ENCODE data around the gene LDB1.

The LDB1 gene

GRCh38 chr10:102101152-102101551, 19.0 kb downstream of the LDB1 start:
- H2AK5ac ChIP-seq (ENCODE audit: low read depth, low read length): no peak overlapping the region
- no peak overlapping the region for H3K9ac ChIP-seq (ENCODE audit: low read depth, low read length, poor library complexity)
- no peaks in the 10 kb centered on the region for H3K9me3 ChIP-seq (replicated peaks in 1 of 2; ENCODE audit: control insufficient read depth in 2 of 2, insufficient read depth in 1 of 2, low read depth in 1 of 2, low read length in 2 of 2)
- no peak overlapping the region for H4K91ac ChIP-seq (ENCODE audit: low read depth, low read length, poor library complexity)
- H3K18ac ChIP-seq (ENCODE audit: low read length): no peak overlapping the region
- H3K14ac ChIP-seq (ENCODE audit: low read length): no peak overlapping the region
- no peak overlapping the region for H2BK15ac ChIP-seq (ENCODE audit: low read length)
- H3K36me3 ChIP-seq (replicated peaks in 1 of 2; ENCODE audit: control insufficient read depth in 2 of 2, insufficient read depth in 2 of 2, low read length in 2 of 2): peaks cover 5 to 47% of the 10 kb centered on the region in 2 donors
- H3K27ac ChIP-seq (replicated peaks; ENCODE audit: low read length): no peak overlapping the region
- no peak overlapping the region for H2BK5ac ChIP-seq (ENCODE audit: low read length)
- no peak for DNase-seq (ENCODE audit: low spot score)
- no peak overlapping the region for H3K4ac ChIP-seq (ENCODE audit: low read length)
- no peak overlapping the region for H3K23ac ChIP-seq (ENCODE audit: low read depth, low read length, poor library complexity)
- H3K4me2 ChIP-seq (ENCODE audit: insufficient read depth, low read length, poor library complexity, severe bottlenecking): no peak overlapping the region
- WGBS, 2 donors (ENCODE audit: extremely low coverage in 2 of 2, insufficient read length in 2 of 2, insufficient replicate concordance in 1 of 2): no CpG with 5 or more reads among the region's 5 CpGs
- H3K27me3 ChIP-seq (ENCODE audit: control insufficient read depth in 3 of 3, insufficient read depth in 3 of 3, low read depth in 1 of 3, low read length in 3 of 3): no peaks in the 10 kb centered on the region
- no peak overlapping the region for H4K8ac ChIP-seq (ENCODE audit: low read depth, low read length)
- H3K79me1 ChIP-seq (ENCODE audit: low read depth, low read length): no peaks in the 10 kb centered on the region
- H2BK12ac ChIP-seq (ENCODE audit: low read length): no peak overlapping the region
- no peaks in the 10 kb centered on the region for H3K4me1 ChIP-seq (ENCODE audit: control insufficient read depth in 2 of 2, insufficient read depth in 1 of 2, low read depth in 1 of 2, low read length in 2 of 2)
- no peak overlapping the region for H2AFZ ChIP-seq (ENCODE audit: low read length)
- no peak overlapping the region for H2BK120ac ChIP-seq (ENCODE audit: low read depth, low read length)
- no peak overlapping the region for H3K4me3 ChIP-seq (ENCODE audit: low read length in 2 of 2)

- Histone ChIP-seq H4K8ac (ENCODE audit: low read depth, low read length) (no peak overlapping the region), H3K4me3 (ENCODE audit: low read length in 2 of 2) (no peak overlapping the region), H4K91ac (ENCODE audit: low read depth, low read length, poor library complexity) (no peak overlapping the region), H3K79me1 (ENCODE audit: low read depth, low read length) (no peaks in the 10 kb centered on the region), H2AK5ac (ENCODE audit: low read depth, low read length) (no peak overlapping the region), H3K9me3 (replicated peaks in 1 of 2; ENCODE audit: control insufficient read depth in 2 of 2, insufficient read depth in 1 of 2, low read depth in 1 of 2, low read length in 2 of 2) (no peaks in the 10 kb centered on the region), H3K4ac (ENCODE audit: low read length) (no peak overlapping the region), H2AFZ (ENCODE audit: low read length) (no peak overlapping the region), H3K23ac (ENCODE audit: low read depth, low read length, poor library complexity) (no peak overlapping the region), H3K27me3 (ENCODE audit: control insufficient read depth in 3 of 3, insufficient read depth in 3 of 3, low read depth in 1 of 3, low read length in 3 of 3) (no peaks in the 10 kb centered on the region), H3K14ac (ENCODE audit: low read length) (no peak overlapping the region), H2BK5ac (ENCODE audit: low read length) (no peak overlapping the region), H3K18ac (ENCODE audit: low read length) (no peak overlapping the region), H3K4me1 (ENCODE audit: control insufficient read depth in 2 of 2, insufficient read depth in 1 of 2, low read depth in 1 of 2, low read length in 2 of 2) (no peaks in the 10 kb centered on the region), H3K36me3 (replicated peaks in 1 of 2; ENCODE audit: control insufficient read depth in 2 of 2, insufficient read depth in 2 of 2, low read length in 2 of 2) (peaks cover 0 to 9% of the 10 kb centered on the region in 2 donors), H3K9ac (ENCODE audit: low read depth, low read length, poor library complexity) (no peak overlapping the region), H2BK15ac (ENCODE audit: low read length) (no peak overlapping the region), H2BK12ac (ENCODE audit: low read length) (no peak overlapping the region), H3K4me2 (ENCODE audit: insufficient read depth, low read length, poor library complexity, severe bottlenecking) (no peak overlapping the region), H2BK120ac (ENCODE audit: low read depth, low read length) (no peak overlapping the region), H3K27ac (replicated peaks; ENCODE audit: low read length) (no peak overlapping the region)
- WGBS, 2 donors (ENCODE audit: extremely low coverage in 2 of 2, insufficient read length in 2 of 2, insufficient replicate concordance in 1 of 2): no CpG with 5 or more reads among the region's 7 CpGs
- DNase-seq (ENCODE audit: low spot score): no peak
These were observed 23.7 kb downstream of the LDB1 start for GRCh38 chr10:102096449-102096848.

GRCh38 chr10:102090772-102091171, 29.4 kb downstream of the LDB1 start:
- no peak for DNase-seq (ENCODE audit: low spot score)

GRCh38 chr10:102086196-102086595, 34.0 kb downstream of the LDB1 start:
- no peak overlapping the region for H3K9ac ChIP-seq (ENCODE audit: low read depth, low read length, poor library complexity)
- no peak overlapping the region for H2AFZ ChIP-seq (ENCODE audit: low read length)
- no peak overlapping the region for H4K91ac ChIP-seq (ENCODE audit: low read depth, low read length, poor library complexity)
- no peaks in the 10 kb centered on the region for H3K27me3 ChIP-seq (ENCODE audit: control insufficient read depth in 3 of 3, insufficient read depth in 3 of 3, low read depth in 1 of 3, low read length in 3 of 3)
- no peak overlapping the region for H3K27ac ChIP-seq (replicated peaks; ENCODE audit: low read length)
- no peak overlapping the region for H4K8ac ChIP-seq (ENCODE audit: low read depth, low read length)
- no peak overlapping the region for H2BK5ac ChIP-seq (ENCODE audit: low read length)
- H3K4me1 ChIP-seq (ENCODE audit: control insufficient read depth in 2 of 2, insufficient read depth in 1 of 2, low read depth in 1 of 2, low read length in 2 of 2): no peaks in the 10 kb centered on the region
- H3K4me2 ChIP-seq (ENCODE audit: insufficient read depth, low read length, poor library complexity, severe bottlenecking): no peak overlapping the region
- H2BK120ac ChIP-seq (ENCODE audit: low read depth, low read length): no peak overlapping the region
- no peak for DNase-seq (ENCODE audit: low spot score)
- no peak overlapping the region for H3K23ac ChIP-seq (ENCODE audit: low read depth, low read length, poor library complexity)
- H3K79me1 ChIP-seq (ENCODE audit: low read depth, low read length): no peaks in the 10 kb centered on the region
- H3K9me3 ChIP-seq (replicated peaks in 1 of 2; ENCODE audit: control insufficient read depth in 2 of 2, insufficient read depth in 1 of 2, low read depth in 1 of 2, low read length in 2 of 2): no peaks in the 10 kb centered on the region
- no peak overlapping the region for H3K4ac ChIP-seq (ENCODE audit: low read length)
- no peak overlapping the region for H3K14ac ChIP-seq (ENCODE audit: low read length)
- no CpG with 5 or more reads among the region's 8 CpGs for WGBS, 2 donors (ENCODE audit: extremely low coverage in 2 of 2, insufficient read length in 2 of 2, insufficient replicate concordance in 1 of 2)
- no peak overlapping the region for H2BK15ac ChIP-seq (ENCODE audit: low read length)
- no peak overlapping the region for H2BK12ac ChIP-seq (ENCODE audit: low read length)
- H3K18ac ChIP-seq (ENCODE audit: low read length): no peak overlapping the region
- H2AK5ac ChIP-seq (ENCODE audit: low read depth, low read length): no peak overlapping the region
- H3K36me3 ChIP-seq (replicated peaks in 1 of 2; ENCODE audit: control insufficient read depth in 2 of 2, insufficient read depth in 2 of 2, low read length in 2 of 2): no peaks in the 10 kb centered on the region
- no peak overlapping the region for H3K4me3 ChIP-seq (ENCODE audit: low read length in 2 of 2)

More at GRCh38 chr10:102090772-102091171, 29.4 kb downstream of the LDB1 start:
- H2AK5ac ChIP-seq (ENCODE audit: low read depth, low read length): no peak overlapping the region
- no peaks in the 10 kb centered on the region for H3K9me3 ChIP-seq (replicated peaks in 1 of 2; ENCODE audit: control insufficient read depth in 2 of 2, insufficient read depth in 1 of 2, low read depth in 1 of 2, low read length in 2 of 2)
- H3K14ac ChIP-seq (ENCODE audit: low read length): no peak overlapping the region
- H2BK15ac ChIP-seq (ENCODE audit: low read length): no peak overlapping the region
- H2BK5ac ChIP-seq (ENCODE audit: low read length): no peak overlapping the region
- H4K8ac ChIP-seq (ENCODE audit: low read depth, low read length): no peak overlapping the region
- H3K9ac ChIP-seq (ENCODE audit: low read depth, low read length, poor library complexity): no peak overlapping the region
- no peak overlapping the region for H2BK120ac ChIP-seq (ENCODE audit: low read depth, low read length)
- H3K23ac ChIP-seq (ENCODE audit: low read depth, low read length, poor library complexity): no peak overlapping the region
- no peak overlapping the region for H3K4me3 ChIP-seq (ENCODE audit: low read length in 2 of 2)
- H3K27ac ChIP-seq (replicated peaks; ENCODE audit: low read length): no peak overlapping the region
- H2BK12ac ChIP-seq (ENCODE audit: low read length): no peak overlapping the region
- no peak overlapping the region for H3K18ac ChIP-seq (ENCODE audit: low read length)
- H3K4me1 ChIP-seq (ENCODE audit: control insufficient read depth in 2 of 2, insufficient read depth in 1 of 2, low read depth in 1 of 2, low read length in 2 of 2): no peaks in the 10 kb centered on the region
- no peak overlapping the region for H3K4ac ChIP-seq (ENCODE audit: low read length)
- no peaks in the 10 kb centered on the region for H3K36me3 ChIP-seq (replicated peaks in 1 of 2; ENCODE audit: control insufficient read depth in 2 of 2, insufficient read depth in 2 of 2, low read length in 2 of 2)
- H3K79me1 ChIP-seq (ENCODE audit: low read depth, low read length): no peaks in the 10 kb centered on the region
- no CpG with 5 or more reads among the region's 2 CpGs for WGBS, 2 donors (ENCODE audit: extremely low coverage in 2 of 2, insufficient read length in 2 of 2, insufficient replicate concordance in 1 of 2)
- H3K27me3 ChIP-seq (ENCODE audit: control insufficient read depth in 3 of 3, insufficient read depth in 3 of 3, low read depth in 1 of 3, low read length in 3 of 3): no peaks in the 10 kb centered on the region
- no peak overlapping the region for H2AFZ ChIP-seq (ENCODE audit: low read length)
- no peak overlapping the region for H4K91ac ChIP-seq (ENCODE audit: low read depth, low read length, poor library complexity)
- H3K4me2 ChIP-seq (ENCODE audit: insufficient read depth, low read length, poor library complexity, severe bottlenecking): no peak overlapping the region
